ENCODE results near the gene ADD1. TPM values are rescaled to one million over a fixed set of nuclear protein-coding genes. Genes with fewer than 3 reads are reported as not detected.

Gene ADD1
- total and polyA plus RNA-seq, 4 donors = 127 to 400 (median 268) TPM

DNA sequence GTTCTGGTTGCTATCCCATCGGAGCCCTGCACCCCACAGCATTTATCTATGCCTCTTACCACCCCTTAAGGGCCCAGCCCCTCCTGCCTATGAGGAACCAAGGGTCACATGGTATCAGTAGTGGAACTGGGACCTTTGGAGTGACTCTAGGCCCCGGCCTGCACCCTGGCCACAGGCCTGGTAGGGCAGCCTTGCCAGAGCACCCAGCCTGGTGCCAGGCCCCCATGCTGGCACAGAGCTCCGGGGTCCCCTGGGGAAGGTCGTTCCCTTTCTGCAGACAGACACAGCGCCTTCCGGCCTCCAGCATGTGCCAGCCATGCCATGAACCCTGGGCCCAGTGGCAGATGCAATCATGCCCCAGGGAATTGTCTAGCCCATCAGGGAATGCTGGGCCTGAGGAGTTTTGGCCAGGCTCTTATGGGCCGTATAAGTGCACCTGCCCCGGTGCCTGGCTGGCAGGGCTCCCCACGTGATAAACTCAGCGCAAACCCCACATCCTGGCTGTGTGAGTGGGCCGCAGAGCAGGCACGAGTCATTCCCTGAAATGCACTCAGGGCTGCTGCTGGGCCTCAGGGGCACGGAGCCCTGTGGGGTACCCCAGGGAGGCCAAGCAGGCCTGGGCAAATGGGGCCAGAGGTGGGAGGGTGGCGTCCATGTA, 19.8 kb upstream of the ADD1 start:
- H3K27ac ChIP-seq (ENCODE audit: low read depth in 1 of 2, low read length in 1 of 2) = no peak overlapping the region
- H3K36me3 ChIP-seq (ENCODE audit: control insufficient read depth in 4 of 4, insufficient read depth in 4 of 4, low read length in 4 of 4) = peaks cover 4 to 73% (median 14%) of the 10 kb centered on the region in 4 donors
- no peak for ATAC-seq (ENCODE audit: insufficient read depth, low FRiP score)
- H3K4me1 ChIP-seq (ENCODE audit: control insufficient read depth in 5 of 5, insufficient read depth in 5 of 5, low read length in 5 of 5) = peaks cover 0 to 9% (median 3%) of the 10 kb centered on the region in 5 donors
- no peak overlapping the region for H3K9ac ChIP-seq (ENCODE audit: insufficient read depth in 1 of 2, low read length in 2 of 2)
- 86 to 90% methylated on average over 14 of the region's 14 CpGs for WGBS, 2 donors
- no peak for DNase-seq
- TF ChIP-seq, protein P1, sequence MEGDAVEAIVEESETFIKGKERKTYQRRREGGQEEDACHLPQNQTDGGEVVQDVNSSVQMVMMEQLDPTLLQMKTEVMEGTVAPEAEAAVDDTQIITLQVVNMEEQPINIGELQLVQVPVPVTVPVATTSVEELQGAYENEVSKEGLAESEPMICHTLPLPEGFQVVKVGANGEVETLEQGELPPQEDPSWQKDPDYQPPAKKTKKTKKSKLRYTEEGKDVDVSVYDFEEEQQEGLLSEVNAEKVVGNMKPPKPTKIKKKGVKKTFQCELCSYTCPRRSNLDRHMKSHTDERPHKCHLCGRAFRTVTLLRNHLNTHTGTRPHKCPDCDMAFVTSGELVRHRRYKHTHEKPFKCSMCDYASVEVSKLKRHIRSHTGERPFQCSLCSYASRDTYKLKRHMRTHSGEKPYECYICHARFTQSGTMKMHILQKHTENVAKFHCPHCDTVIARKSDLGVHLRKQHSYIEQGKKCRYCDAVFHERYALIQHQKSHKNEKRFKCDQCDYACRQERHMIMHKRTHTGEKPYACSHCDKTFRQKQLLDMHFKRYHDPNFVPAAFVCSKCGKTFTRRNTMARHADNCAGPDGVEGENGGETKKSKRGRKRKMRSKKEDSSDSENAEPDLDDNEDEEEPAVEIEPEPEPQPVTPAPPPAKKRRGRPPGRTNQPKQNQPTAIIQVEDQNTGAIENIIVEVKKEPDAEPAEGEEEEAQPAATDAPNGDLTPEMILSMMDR (IDR thresholded peaks at IDR 0.05; ENCODE audit: control extremely low read depth, extremely low read depth) = no peak
- H3K4me3 ChIP-seq = no peak overlapping the region
- H3K27me3 ChIP-seq (ENCODE audit: control insufficient read depth in 3 of 3, insufficient read depth in 3 of 3, low read length in 2 of 3) = no peaks in the 10 kb centered on the region
- no peaks in the 10 kb centered on the region for H3K9me3 ChIP-seq (ENCODE audit: control insufficient read depth in 4 of 4, insufficient read depth in 3 of 4, low read length in 3 of 4)

DNA sequence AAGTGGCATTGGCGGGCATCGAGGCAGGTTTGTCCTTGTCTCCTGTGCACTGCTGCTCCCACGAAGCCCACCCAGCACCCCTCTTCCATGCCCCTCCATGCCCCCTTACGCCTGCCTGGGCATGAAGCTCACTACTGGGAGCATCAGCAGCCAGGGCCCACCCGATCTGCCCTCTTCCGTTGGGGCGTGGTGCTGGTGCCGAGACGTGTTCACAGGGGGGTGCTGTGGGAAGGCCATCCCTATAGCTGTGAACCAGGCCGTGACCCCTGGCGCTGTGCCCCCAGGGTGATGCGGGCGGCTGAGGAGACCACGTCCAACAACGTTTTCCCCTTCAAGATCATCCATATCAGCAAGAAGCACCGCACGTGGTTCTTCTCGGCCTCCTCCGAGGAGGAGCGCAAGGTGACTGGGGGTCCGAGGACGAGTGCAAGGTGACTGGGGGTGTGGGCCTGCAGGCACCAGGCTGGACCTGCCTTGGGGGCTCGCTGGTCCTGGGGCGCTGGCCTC, 19.3 kb upstream of the ADD1 start:
- Histone ChIP-seq H3K27me3 (ENCODE audit: control insufficient read depth in 3 of 3, insufficient read depth in 3 of 3, low read length in 2 of 3) (no peaks in the 10 kb centered on the region), H3K4me3 (no peak overlapping the region), H3K27ac (ENCODE audit: low read depth in 1 of 2, low read length in 1 of 2) (no peak overlapping the region), H3K36me3 (ENCODE audit: control insufficient read depth in 4 of 4, insufficient read depth in 4 of 4, low read length in 4 of 4) (peaks cover 4 to 78% (median 14%) of the 10 kb centered on the region in 4 donors), H3K9ac (ENCODE audit: insufficient read depth in 1 of 2, low read length in 2 of 2) (no peak overlapping the region), H3K9me3 (ENCODE audit: control insufficient read depth in 4 of 4, insufficient read depth in 3 of 4, low read length in 3 of 4) (no peaks in the 10 kb centered on the region), H3K4me1 (ENCODE audit: control insufficient read depth in 5 of 5, insufficient read depth in 5 of 5, low read length in 5 of 5) (peaks cover 0 to 6% (median 2%) of the 10 kb centered on the region in 5 donors)
- TF ChIP-seq, protein P1 (IDR thresholded peaks at IDR 0.05; ENCODE audit: control extremely low read depth, extremely low read depth) = no peak
- DNase-seq (no peak), ATAC-seq (ENCODE audit: insufficient read depth, low FRiP score) (no peak)
- 92 to 94% methylated on average over 24 of the region's 24 CpGs for WGBS, 2 donors

DNA sequence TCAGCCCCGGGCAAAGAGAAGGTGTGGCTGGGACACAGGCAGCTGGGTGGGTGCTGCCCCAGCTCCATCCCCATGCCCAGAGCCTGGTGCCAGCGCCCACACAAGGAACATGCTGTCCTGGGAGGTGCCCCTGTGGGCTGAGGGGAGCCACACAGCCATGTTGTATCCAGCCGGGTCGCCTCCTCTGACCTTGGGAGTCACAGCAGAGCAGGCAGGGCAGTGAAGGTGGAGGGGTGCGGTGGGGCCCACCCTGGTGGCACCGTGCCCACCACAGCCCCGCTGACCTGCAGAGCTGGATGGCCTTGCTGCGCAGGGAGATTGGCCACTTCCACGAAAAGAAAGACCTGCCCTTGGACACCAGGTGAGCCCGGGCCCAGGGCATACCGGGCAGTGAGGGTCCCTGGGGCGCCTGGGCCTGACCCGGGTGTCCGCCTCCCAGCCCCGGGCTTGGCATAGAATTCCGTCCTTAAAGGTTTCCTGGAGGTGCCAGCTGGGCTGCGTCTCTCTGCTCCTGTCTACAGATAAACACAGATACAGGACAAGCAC, 18.7 kb upstream of the ADD1 start:
- no peak overlapping the region for H3K4me3 ChIP-seq
- no peak for ATAC-seq (ENCODE audit: insufficient read depth, low FRiP score)
- whole genome bisulfite sequencing, 2 donors = 93 to 94% methylated on average over 17 of the region's 17 CpGs
- no peaks in the 10 kb centered on the region for H3K9me3 ChIP-seq (ENCODE audit: control insufficient read depth in 4 of 4, insufficient read depth in 3 of 4, low read length in 3 of 4)
- no peak overlapping the region for H3K9ac ChIP-seq (ENCODE audit: insufficient read depth in 1 of 2, low read length in 2 of 2)
- H3K27me3 ChIP-seq (ENCODE audit: control insufficient read depth in 3 of 3, insufficient read depth in 3 of 3, low read length in 2 of 3) = no peaks in the 10 kb centered on the region
- peaks cover 4 to 79% (median 14%) of the 10 kb centered on the region in 4 donors for H3K36me3 ChIP-seq (ENCODE audit: control insufficient read depth in 4 of 4, insufficient read depth in 4 of 4, low read length in 4 of 4)
- peaks cover 0 to 3% (median 0%) of the 10 kb centered on the region in 5 donors for H3K4me1 ChIP-seq (ENCODE audit: control insufficient read depth in 5 of 5, insufficient read depth in 5 of 5, low read length in 5 of 5)
- TF ChIP-seq, protein P1 (IDR thresholded peaks at IDR 0.05; ENCODE audit: control extremely low read depth, extremely low read depth) = no peak
- DNase-seq = no peak
- H3K27ac ChIP-seq (ENCODE audit: low read depth in 1 of 2, low read length in 1 of 2) = no peak overlapping the region
